HUES48 (cell line): ENCODE measurements around the gene ARF5.

Source experiments
- H3K27ac ChIP-seq: one replicate; pipeline ENCODE4 v1.7.0; 2013; ENCODE audit warnings: low read depth, low read length, inconsistent platforms
- H3K27me3 ChIP-seq: 2 replicates; pipeline ENCODE4 v1.6.1; 2013; ENCODE audit warnings: mild to moderate bottlenecking, low read length; ENCODE audit not compliant: control insufficient read depth, insufficient read depth
- H3K36me3 ChIP-seq: 2 replicates; pipeline ENCODE4 v1.6.1; 2013; ENCODE audit warnings: low read length; ENCODE audit not compliant: control insufficient read depth, insufficient read depth
- H3K4me1 ChIP-seq: 2 replicates; pipeline ENCODE4 v1.6.1; 2013; ENCODE audit warnings: mild to moderate bottlenecking, low read length; ENCODE audit not compliant: control insufficient read depth, insufficient read depth
- H3K4me3 ChIP-seq: 2 replicates; pipeline ENCODE4 v1.5.1; 2013; ENCODE audit warnings: mild to moderate bottlenecking, low read depth, low read length
- H3K9ac ChIP-seq: 2 replicates; pipeline ENCODE4 v1.6.1; 2013; ENCODE audit warnings: mild to moderate bottlenecking, low read depth, low read length, moderate library complexity
- H3K9me3 ChIP-seq: 2 replicates; pipeline ENCODE4 v1.6.1; 2013; ENCODE audit warnings: low read length; ENCODE audit not compliant: control insufficient read depth, insufficient read depth

ARF5 gene

GRCh38 chr7:127612263-127612662 lies 24.1 kb downstream of the ARF5 start:
- no peaks in the 10 kb centered on the region for H3K36me3 ChIP-seq
- H3K9me3 ChIP-seq: peaks cover 6% of the 10 kb centered on the region; the same call in 1 of the 2 replicates
- H3K27ac ChIP-seq: no peak overlapping the region
- H3K9ac ChIP-seq: no peak overlapping the region
- peaks cover 31% of the 10 kb centered on the region for H3K27me3 ChIP-seq
- H3K4me3 ChIP-seq: no peak overlapping the region
- H3K4me1 ChIP-seq: no peaks in the 10 kb centered on the region

DNA sequence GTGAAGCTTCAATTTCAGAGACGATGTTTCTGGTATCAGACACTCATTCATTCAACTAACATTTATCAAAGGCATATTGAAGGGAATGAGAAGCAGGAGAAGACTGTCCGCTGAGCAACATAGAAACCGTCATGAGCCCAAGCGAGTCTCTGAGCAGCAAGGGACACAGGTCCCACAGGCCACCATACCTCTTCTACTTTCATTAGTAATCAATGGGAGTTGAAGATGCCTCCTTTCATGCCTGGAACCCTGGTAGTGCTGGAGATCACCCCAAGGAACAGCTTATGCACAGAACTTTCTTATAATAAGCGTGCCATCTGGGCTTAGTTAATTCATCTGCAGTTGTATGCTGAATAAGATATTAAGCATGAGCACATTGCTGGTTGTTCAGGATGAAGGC lies 28.5 kb downstream of the ARF5 start:
- H3K4me1 ChIP-seq: peaks cover 11% of the 10 kb centered on the region; the same call in 1 of the 2 replicates
- no peaks in the 10 kb centered on the region for H3K36me3 ChIP-seq
- no peaks in the 10 kb centered on the region for H3K9me3 ChIP-seq
- no peak overlapping the region for H3K9ac ChIP-seq
- no peak overlapping the region for H3K27ac ChIP-seq
- peaks cover 70% of the 10 kb centered on the region for H3K27me3 ChIP-seq
- H3K4me3 ChIP-seq: no peak overlapping the region

DNA sequence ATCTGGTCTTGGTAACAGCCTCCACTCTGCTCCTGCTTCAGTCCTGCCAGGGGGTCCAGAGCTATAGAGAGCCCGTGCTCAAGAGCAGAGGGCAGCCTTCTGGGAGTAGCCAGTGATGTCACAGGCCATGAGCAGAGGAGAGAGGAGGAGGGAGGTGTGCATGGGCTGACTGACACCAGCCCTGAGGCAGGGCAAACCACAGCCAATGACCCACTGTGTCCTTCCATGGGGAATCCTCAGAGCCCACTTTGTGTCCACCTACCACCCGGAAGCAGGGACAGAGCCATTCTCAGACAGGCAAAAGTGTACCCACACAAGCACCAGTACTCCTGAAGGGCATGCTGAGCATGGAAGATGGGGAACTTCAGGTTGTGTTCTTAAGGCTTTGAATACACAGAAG lies 29.8 kb downstream of the ARF5 start, which contains the start of gene PAX4:
TSS of gene PAX4 (minus strand) at position 101 of the 400 bp plus-strand sequence. CDS start 2,214 bp downstream, outside the sequence.
- Histone ChIP-seq H3K27ac (no peak within 1 kb of the TSS), H3K9ac (no peak within 1 kb of the TSS), H3K9me3 (no peaks in the 10 kb centered on the region), H3K4me1 (peaks cover 11% of the 10 kb centered on the region; the same call in 1 of the 2 replicates), H3K36me3 (no peaks in the 10 kb centered on the region), H3K4me3 (no peak within 1 kb of the TSS), H3K27me3 (peaks cover 72% of the 10 kb centered on the region)

DNA sequence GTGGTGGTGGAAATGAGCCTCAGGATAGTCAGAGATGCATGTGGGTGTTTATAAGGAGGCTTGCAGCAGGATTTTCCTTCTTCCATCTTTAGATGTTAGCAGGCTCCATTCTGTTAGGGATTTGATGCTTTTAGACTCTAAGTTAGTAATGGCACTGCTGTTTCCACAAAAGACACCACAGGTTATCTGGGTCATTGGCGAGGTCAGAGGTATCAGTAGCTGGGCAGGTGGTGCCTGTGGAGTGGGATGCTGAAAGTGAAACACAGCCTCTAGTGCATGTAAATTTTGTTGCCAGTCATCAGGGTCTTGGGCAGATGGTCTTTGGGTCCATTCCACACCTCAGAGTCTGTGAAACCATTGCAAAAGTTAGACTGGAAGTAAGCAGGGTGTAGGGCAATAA lies 30.6 kb downstream of the ARF5 start:
- peaks cover 72% of the 10 kb centered on the region for H3K27me3 ChIP-seq
- peaks cover 11% of the 10 kb centered on the region; the same call in 1 of the 2 replicates for H3K4me1 ChIP-seq
- H3K9ac ChIP-seq: no peak overlapping the region
- no peak overlapping the region for H3K4me3 ChIP-seq
- H3K36me3 ChIP-seq: no peaks in the 10 kb centered on the region
- H3K9me3 ChIP-seq: no peaks in the 10 kb centered on the region
- H3K27ac ChIP-seq: no peak overlapping the region

- H3K27ac ChIP-seq: no peak overlapping the region
- H3K36me3 ChIP-seq: no peaks in the 10 kb centered on the region
- peaks cover 11% of the 10 kb centered on the region; the same call in 1 of the 2 replicates for H3K4me1 ChIP-seq
- no peak overlapping the region for H3K9ac ChIP-seq
- no peaks in the 10 kb centered on the region for H3K9me3 ChIP-seq
- H3K4me3 ChIP-seq: peak overlapping the region; percentile 66
- H3K27me3 ChIP-seq: peaks cover 63% of the 10 kb centered on the region
Measured at GRCh38 chr7:127619681-127620405, 31.6 kb downstream of the ARF5 start.

DNA sequence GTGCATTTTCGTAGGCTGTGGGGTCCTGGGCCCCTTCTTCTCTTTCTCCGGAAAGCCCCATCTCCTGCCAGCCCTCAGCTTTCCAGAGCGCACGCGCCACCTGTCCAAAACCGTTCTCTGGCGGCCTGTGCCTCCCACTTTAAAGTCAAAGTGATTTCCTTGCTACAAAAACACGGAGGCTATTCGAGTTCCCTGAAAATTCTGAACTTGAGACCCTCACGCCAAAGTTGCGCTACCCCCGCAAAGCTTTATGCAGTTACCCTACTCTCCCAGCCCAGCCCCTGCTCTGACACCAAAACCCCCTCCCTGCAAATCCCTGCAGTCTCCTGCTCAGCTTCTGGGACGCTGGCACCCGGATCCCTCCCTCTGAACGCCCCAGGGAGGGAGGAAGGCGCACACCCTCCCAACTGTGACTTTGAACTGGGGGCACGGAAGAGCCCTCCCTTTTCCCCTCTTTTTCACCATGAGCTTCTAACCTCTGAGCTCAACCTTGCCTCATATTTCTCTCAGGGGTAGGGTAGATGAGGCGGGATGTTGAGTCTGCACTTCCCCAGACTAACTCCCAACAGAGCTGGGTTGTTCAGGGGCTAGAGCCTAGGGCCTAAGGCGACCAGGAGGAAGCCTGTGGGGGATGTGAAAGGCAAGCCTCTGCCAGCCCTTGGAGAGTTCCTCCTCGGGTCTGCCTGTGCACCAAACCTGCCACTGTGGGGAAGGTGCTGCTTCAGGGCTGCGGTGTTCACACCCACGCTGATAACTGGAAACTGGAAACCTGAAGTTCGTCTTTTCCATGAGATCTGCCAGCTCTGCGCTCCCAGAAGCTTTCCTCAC lies 32.4 kb downstream of the ARF5 start:
- H3K36me3 ChIP-seq: no peaks in the 10 kb centered on the region
- H3K4me1 ChIP-seq: peaks cover 11% of the 10 kb centered on the region; the same call in 1 of the 2 replicates
- H3K27ac ChIP-seq: no peak overlapping the region
- no peak overlapping the region for H3K9ac ChIP-seq
- H3K27me3 ChIP-seq: peaks cover 57% of the 10 kb centered on the region
- no peaks in the 10 kb centered on the region for H3K9me3 ChIP-seq
- H3K4me3 ChIP-seq: peak overlapping the region; percentile 66

DNA sequence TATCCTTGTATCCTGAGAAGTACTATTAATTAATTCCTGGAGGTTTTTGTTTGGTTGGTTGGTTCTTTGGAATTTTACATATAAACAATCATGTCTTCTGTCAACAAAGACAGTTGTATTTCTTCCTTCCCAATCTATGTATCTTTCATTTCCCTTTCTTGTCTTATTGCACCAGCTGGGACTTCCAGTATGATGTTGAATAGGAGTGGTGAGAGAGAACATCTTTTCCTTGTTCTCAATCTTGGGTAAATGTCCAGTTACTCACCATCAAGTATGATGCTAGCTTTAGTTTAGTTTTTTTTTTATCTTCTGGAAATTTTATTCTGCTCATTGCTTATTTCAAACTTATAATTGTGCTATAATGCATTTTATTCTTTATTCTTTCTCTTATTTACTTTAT lies 37.1 kb downstream of the ARF5 start:
- Histone ChIP-seq H3K9me3 (no peaks in the 10 kb centered on the region), H3K36me3 (no peaks in the 10 kb centered on the region), H3K27ac (no peak overlapping the region), H3K9ac (no peak overlapping the region), H3K27me3 (peaks cover 10% of the 10 kb centered on the region), H3K4me1 (peaks cover 14% of the 10 kb centered on the region), H3K4me3 (no peak overlapping the region)

GRCh38 chr7:127628445-127628844 lies 40.2 kb downstream of the ARF5 start:
- Histone ChIP-seq H3K27ac (no peak overlapping the region), H3K4me3 (no peak overlapping the region), H3K36me3 (no peaks in the 10 kb centered on the region), H3K27me3 (no peaks in the 10 kb centered on the region), H3K9me3 (no peaks in the 10 kb centered on the region), H3K9ac (no peak overlapping the region), H3K4me1 (peaks cover 8% of the 10 kb centered on the region)

GRCh38 chr7:127629268-127629854 lies 41.1 kb downstream of the ARF5 start:
- peaks cover 8% of the 10 kb centered on the region for H3K4me1 ChIP-seq
- no peak overlapping the region for H3K9ac ChIP-seq
- no peaks in the 10 kb centered on the region for H3K36me3 ChIP-seq
- H3K4me3 ChIP-seq: no peak overlapping the region
- H3K27me3 ChIP-seq: no peaks in the 10 kb centered on the region
- no peak overlapping the region for H3K27ac ChIP-seq
- H3K9me3 ChIP-seq: no peaks in the 10 kb centered on the region

- Histone ChIP-seq H3K27ac (no peak overlapping the region), H3K9me3 (no peaks in the 10 kb centered on the region), H3K4me1 (peaks cover 8% of the 10 kb centered on the region), H3K27me3 (no peaks in the 10 kb centered on the region), H3K9ac (no peak overlapping the region), H3K36me3 (no peaks in the 10 kb centered on the region), H3K4me3 (no peak overlapping the region)
Measured at GRCh38 chr7:127632276-127632910, 44.2 kb downstream of the ARF5 start.
